Gastroesophageal sphincter (tissue), 3 donors: ENCODE measurements around the gene TNFRSF4.

Source experiments
- EP300 ChIP-seq: sonication (generic); formaldehyde crosslinking; IDR thresholded peaks from one replicate; pipeline ENCODE4 v1.6.1; 2017; ENCODE audit warnings: antibody characterized with exemption, mild to moderate bottlenecking
- POLR2A ChIP-seq, 2 donors: fragments of 450-650 bp; IDR thresholded peaks; one replicate each; pipeline ENCODE4 v1.6.1; 2017; ENCODE audit warnings: antibody characterized with exemption in 2 of 2, mild to moderate bottlenecking in 2 of 2, moderate library complexity in 1 of 2
- POLR2AphosphoS5 ChIP-seq: sonication (generic); formaldehyde crosslinking; IDR thresholded peaks from one replicate; pipeline ENCODE4 v1.6.1; 2017; ENCODE audit warnings: antibody characterized with exemption
- TF ChIP-seq, protein P1 (sequence below), 4 experiments: fragments of 200-600 bp in 2 of 4; fragments of 450-650 bp in 2 of 4; sonication (generic) in 1 of 4; IDR thresholded peaks; one replicate each; pipeline ENCODE4 v1.5.1; 2017 to 2019; ENCODE audit warnings: antibody characterized with exemption in 4 of 4, mild to moderate bottlenecking in 2 of 4, moderate library complexity in 2 of 4

DNA sequence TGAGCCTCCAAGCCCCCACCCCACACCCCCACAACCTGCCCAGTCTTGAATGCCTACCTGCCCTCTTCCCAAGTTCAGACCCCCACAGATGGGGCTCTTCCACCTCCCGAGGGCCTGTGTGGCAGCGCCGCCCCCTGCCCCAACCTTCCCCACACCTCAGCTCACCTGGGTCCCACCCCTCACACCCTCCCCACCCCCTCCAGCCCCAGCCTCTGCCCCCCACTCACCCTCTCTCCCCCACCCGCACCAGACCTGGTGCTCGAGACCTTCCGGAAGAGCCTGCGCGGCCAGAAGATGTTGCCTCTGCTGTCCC lies 16.8 kb downstream of the TNFRSF4 start:
- TF ChIP-seq, protein P1, sequence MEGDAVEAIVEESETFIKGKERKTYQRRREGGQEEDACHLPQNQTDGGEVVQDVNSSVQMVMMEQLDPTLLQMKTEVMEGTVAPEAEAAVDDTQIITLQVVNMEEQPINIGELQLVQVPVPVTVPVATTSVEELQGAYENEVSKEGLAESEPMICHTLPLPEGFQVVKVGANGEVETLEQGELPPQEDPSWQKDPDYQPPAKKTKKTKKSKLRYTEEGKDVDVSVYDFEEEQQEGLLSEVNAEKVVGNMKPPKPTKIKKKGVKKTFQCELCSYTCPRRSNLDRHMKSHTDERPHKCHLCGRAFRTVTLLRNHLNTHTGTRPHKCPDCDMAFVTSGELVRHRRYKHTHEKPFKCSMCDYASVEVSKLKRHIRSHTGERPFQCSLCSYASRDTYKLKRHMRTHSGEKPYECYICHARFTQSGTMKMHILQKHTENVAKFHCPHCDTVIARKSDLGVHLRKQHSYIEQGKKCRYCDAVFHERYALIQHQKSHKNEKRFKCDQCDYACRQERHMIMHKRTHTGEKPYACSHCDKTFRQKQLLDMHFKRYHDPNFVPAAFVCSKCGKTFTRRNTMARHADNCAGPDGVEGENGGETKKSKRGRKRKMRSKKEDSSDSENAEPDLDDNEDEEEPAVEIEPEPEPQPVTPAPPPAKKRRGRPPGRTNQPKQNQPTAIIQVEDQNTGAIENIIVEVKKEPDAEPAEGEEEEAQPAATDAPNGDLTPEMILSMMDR (IDR thresholded peaks at IDR 0.05), result no peak
- no peak for TF ChIP-seq EP300
- no peak for TF ChIP-seq POLR2A (IDR thresholded peaks at IDR 0.05)
- TF ChIP-seq POLR2AphosphoS5, result no peak
